Endothelial cell of umbilical vein (primary cell): ENCODE data around the gene MMP24. TPM values are rescaled to one million over a fixed set of nuclear protein-coding genes. Genes with fewer than 3 reads are reported as not detected.

Experiments
- BruUV-seq: library from RNA; stranded (reverse); fragments of 400-500 nt; replicated peaks from 2 replicates; lab custom pipeline; 2021; lab: Mats Ljungman, UMichigan
- CTCF ChIA-PET: fragments of 300-600, 350-600 bp; sonication (Branson Sonifier 250); formaldehyde crosslinking; loops from one replicate; lab custom pipeline; 2021; ENCODE audit warnings: antibody characterized with exemption, inconsistent platforms; lab: Charles Lee
- POLR2A ChIA-PET: fragments of 300-600, 350-600 bp; sonication (Branson Sonifier 250); formaldehyde crosslinking; loops from one replicate; lab custom pipeline; 2021; ENCODE audit warnings: antibody characterized with exemption, inconsistent platforms; lab: Charles Lee
- DNase-seq: peaks from one replicate; pipeline ENCODE4 v3.0.0-alpha.2; 2011; ENCODE audit warnings: low read depth, low spot score
- FAIRE-seq: peaks from 2 replicates; lab custom pipeline; 2011; peaks lifted over from hg19 to GRCh38; lab: Jason Lieb, UNC
- H2AFZ ChIP-seq: 2 replicates; pipeline ENCODE4 v1.6.0; 2012; ENCODE audit warnings: low read depth, low read length, control low read depth, inconsistent platforms
- H3K27ac ChIP-seq: 2 replicates; pipeline ENCODE4 v1.5.1; 2011; ENCODE audit warnings: low read depth, mild to moderate bottlenecking, control low read depth, low read length, moderate library complexity; ENCODE audit not compliant: insufficient read depth
- H3K27me3 ChIP-seq, 2 experiments: 2 replicates each; pipeline versions ENCODE4 v1.6.0 to v1.6.1; 2011; ENCODE audit warnings: low read length in 2 of 2, mixed read lengths in 1 of 2; ENCODE audit not compliant: control insufficient read depth in 2 of 2, insufficient read depth in 2 of 2
- H3K36me3 ChIP-seq, 2 experiments: 2 replicates in 1 of 2; 3 replicates in 1 of 2; pipeline ENCODE4 v1.5.1; 2011; ENCODE audit warnings: low read length in 2 of 2, mild to moderate bottlenecking in 1 of 2, moderate library complexity in 1 of 2; ENCODE audit not compliant: control insufficient read depth in 2 of 2, insufficient read depth in 2 of 2; ENCODE audit errors: extremely low read depth in 1 of 2
- H3K4me1 ChIP-seq: 3 replicates; pipeline ENCODE4 v1.5.1; 2011; ENCODE audit warnings: mild to moderate bottlenecking, low read length; ENCODE audit not compliant: control insufficient read depth, insufficient read depth; ENCODE audit errors: extremely low read depth
- H3K4me2 ChIP-seq: 2 replicates; pipeline ENCODE4 v1.6.1; 2011; ENCODE audit warnings: low read length, control low read depth, mixed read lengths; ENCODE audit not compliant: insufficient read depth
- H3K4me3 ChIP-seq, 3 experiments: fragments of 200-600 bp in 1 of 3; sonication (generic), shearing (Covaris generic) in 1 of 3; replicated peaks in 1 of 3; 2 replicates each; pipeline ENCODE4 v1.5.1; 2011 to 2016; ENCODE audit warnings: control low read depth in 3 of 3, low read length in 3 of 3, mild to moderate bottlenecking in 2 of 3, inconsistent platforms in 1 of 3, low read depth in 1 of 3, moderate library complexity in 1 of 3; ENCODE audit not compliant: insufficient read depth in 1 of 3
- H3K79me2 ChIP-seq: 2 replicates; pipeline ENCODE4 v1.6.0; 2012; ENCODE audit warnings: low read length, inconsistent platforms; ENCODE audit not compliant: control insufficient read depth, insufficient read depth
- H3K9ac ChIP-seq: replicated peaks from 2 replicates; pipeline ENCODE3; 2011; ENCODE audit warnings: low read length, control low read depth; ENCODE audit not compliant: insufficient read depth; ENCODE audit errors: extremely low read depth
- H3K9me1 ChIP-seq: replicated peaks from 3 replicates; pipeline ENCODE4 v1.6.0; 2011; ENCODE audit warnings: mild to moderate bottlenecking, low read length; ENCODE audit not compliant: control insufficient read depth, insufficient read depth; ENCODE audit errors: extremely low read depth
- H3K9me3 ChIP-seq: replicated peaks from 2 replicates; pipeline ENCODE4 v1.5.1; 2012; ENCODE audit warnings: low read length, inconsistent platforms; ENCODE audit not compliant: control insufficient read depth, insufficient read depth
- H4K20me1 ChIP-seq: replicated peaks from 2 replicates; pipeline ENCODE3; 2011; ENCODE audit warnings: mild to moderate bottlenecking, low read length; ENCODE audit not compliant: control insufficient read depth, insufficient read depth; ENCODE audit errors: extremely low read depth
- CTCF ChIP-seq, 2 donors: IDR thresholded peaks; 1 replicate in 1 of 2; 2 replicates in 1 of 2; pipeline ENCODE4 v1.5.1; 2011; ENCODE audit warnings: low read length in 2 of 2, mild to moderate bottlenecking in 2 of 2, moderate library complexity in 2 of 2, control low read depth in 1 of 2, inconsistent platforms in 1 of 2, low read depth in 1 of 2; ENCODE audit not compliant: insufficient read depth in 1 of 2; ENCODE audit errors: extremely low read depth in 1 of 2
- EZH2 ChIP-seq: IDR thresholded peaks from 2 replicates; pipeline ENCODE4 v1.6.1; 2012; ENCODE audit warnings: borderline replicate concordance, low read depth, mild to moderate bottlenecking, moderate library complexity, low read length, inconsistent platforms; ENCODE audit not compliant: severe bottlenecking
- FOS ChIP-seq: IDR thresholded peaks from 2 replicates; pipeline ENCODE4 v1.6.1; 2011; ENCODE audit warnings: mild to moderate bottlenecking, low read length, moderate library complexity, borderline replicate concordance; ENCODE audit not compliant: insufficient read depth
- GATA2 ChIP-seq: IDR thresholded peaks from 2 replicates; pipeline ENCODE4 v1.7.0; 2011; ENCODE audit warnings: low read depth, mild to moderate bottlenecking, moderate library complexity, mixed read lengths, low read length; ENCODE audit not compliant: insufficient read length, insufficient read depth
- JUN ChIP-seq: IDR thresholded peaks from 2 replicates; pipeline ENCODE4 v1.6.1; 2011; ENCODE audit warnings: borderline replicate concordance, low read depth; ENCODE audit not compliant: insufficient read length, insufficient read depth
- MAX ChIP-seq: IDR thresholded peaks from 2 replicates; pipeline ENCODE4 v1.6.1; 2011; ENCODE audit not compliant: insufficient read depth, insufficient read length
- MYC ChIP-seq: IDR thresholded peaks from one replicate; pipeline ENCODE4 v1.6.1; 2011; ENCODE audit warnings: mild to moderate bottlenecking, low read depth, low read length
- POLR2A ChIP-seq: IDR thresholded peaks from 2 replicates; pipeline ENCODE4 v1.6.1; 2012; ENCODE audit warnings: low read depth, mild to moderate bottlenecking, control low read depth, low read length
- POLR2AphosphoS5 ChIP-seq: IDR thresholded peaks from 2 replicates; pipeline ENCODE4 v1.6.1; 2012; ENCODE audit warnings: low read depth, mild to moderate bottlenecking, control low read depth, low read length, moderate library complexity; ENCODE audit not compliant: insufficient read depth
- dilution Hi-C: fragments of 300-500 bp; cut with MboI; formaldehyde crosslinking; loops from one replicate; pipeline ENCODE4 v1.15.0; 2019; ENCODE audit warnings: low sequenced_read_pairs; ENCODE audit not compliant: extremely low pct_ligation_motif_present
- intact Hi-C: fragments of 100-400 bp; cut with micrococcal nuclease; formaldehyde crosslinking; loops from one replicate; pipeline ENCODE4 v1.10.0; 2022
- polyA plus RNA-seq, 4 experiments: library from polyadenylated mRNA; depleted of rRNA in 3 of 4; stranded (reverse) in 3 of 4; unstranded in 1 of 4; fragments of >200 nt; gene quantifications; 2 replicates each; pipeline versions ENCODE4 v1.2.1 to v1.2.3, GENCODE V29; 2011 to 2012; ENCODE audit warnings: missing spikeins in 1 of 4
- total RNA-seq: library from RNA; stranded (reverse); gene quantifications from 2 replicates; pipeline ENCODE4 v1.2.3, GENCODE V29; 2021

The MMP24 gene
- total and polyA plus RNA-seq, 2 donors (not counting 3 experiments of a cell fraction or from before 2014, with no cell fraction given) = 0.27 to 0.54 TPM

- Histone ChIP-seq H3K9me3 (no peaks in the 10 kb centered on the region), H3K4me2 (peak overlapping the region; percentile 61), H3K79me2 (peaks cover 17% of the 10 kb centered on the region), H2AFZ (no peak overlapping the region), H3K9me1 (no peaks in the 10 kb centered on the region), H3K27me3 (no peaks in the 10 kb centered on the region), H3K4me1 (peaks cover 7% of the 10 kb centered on the region), H4K20me1 (no peaks in the 10 kb centered on the region), H3K9ac (no peak overlapping the region), H3K36me3 (peaks cover 16 to 25% of the 10 kb centered on the region in 2 experiments), H3K27ac (peak overlapping the region; percentile 89), H3K4me3 (no peak overlapping the region)
- ChIA-PET CTCF (interaction anchor here (0.5 to 2.7 kb wide), 4 partner anchors 90 to 180 kb away, joined by 3 to 15 read pairs (median 8); partner anchors contain the start of gene EDEM2), POLR2A (no interaction called here)
- TF ChIP-seq JUN = no peak
- no peak for TF ChIP-seq MYC
- TF ChIP-seq EZH2 = no peak
- no peak for TF ChIP-seq CTCF (IDR thresholded peaks at IDR 0.05; ENCODE audit: extremely low read depth in 1 of 2, insufficient read depth in 1 of 2, low read depth in 1 of 2, low read length in 2 of 2)
- no peak for TF ChIP-seq FOS
- no peak for TF ChIP-seq POLR2A
- no peak for TF ChIP-seq POLR2AphosphoS5
- TF ChIP-seq GATA2 = no peak
- TF ChIP-seq MAX = no peak
- FAIRE-seq (no peak), DNase-seq (no peak)
- intact Hi-C loops (no loop called here), dilution Hi-C loops (no loop called here)
- BruUV-seq = no TSS peak
Measured at GRCh38 chr20:35276408-35276807, 49.9 kb downstream of the MMP24 start.
